Stimulated activated naive CD4-positive, alpha-beta T cell treated with Interleukin-2 at 50 U/mL for 16 hours (primary cell): ENCODE measurements around the gene GPC5.

Experiments used
- DNase-seq: peaks from one replicate; lab custom pipeline; 2025; lab: John Stamatoyannopoulos, UW

The GPC5 gene

GRCh38 chr13:91986761-91987483 lies 588.5 kb downstream of the GPC5 start:
- no peak for DNase-seq

DNA sequence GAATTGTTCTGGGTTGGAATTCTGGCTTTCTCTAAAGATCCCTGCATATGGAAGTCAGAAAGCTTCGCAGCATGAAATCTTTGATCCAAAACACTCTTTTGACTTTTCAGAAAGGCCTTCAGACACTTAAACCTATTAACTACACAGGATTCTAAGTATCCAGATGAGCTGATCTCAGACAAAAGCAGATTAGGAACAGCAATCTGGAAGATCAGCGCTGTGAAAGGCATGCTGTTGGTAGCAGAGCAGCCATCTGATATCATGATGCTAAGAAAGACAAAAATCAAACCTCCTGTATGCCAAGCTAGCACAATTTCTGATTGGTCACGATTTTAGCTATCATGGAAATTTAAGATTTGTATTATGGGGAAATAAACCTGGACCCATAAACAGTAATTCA lies 589.9 kb downstream of the GPC5 start:
- no peak for DNase-seq

GRCh38 chr13:92012787-92013186 lies 614.4 kb downstream of the GPC5 start:
- DNase-seq = no peak

DNA sequence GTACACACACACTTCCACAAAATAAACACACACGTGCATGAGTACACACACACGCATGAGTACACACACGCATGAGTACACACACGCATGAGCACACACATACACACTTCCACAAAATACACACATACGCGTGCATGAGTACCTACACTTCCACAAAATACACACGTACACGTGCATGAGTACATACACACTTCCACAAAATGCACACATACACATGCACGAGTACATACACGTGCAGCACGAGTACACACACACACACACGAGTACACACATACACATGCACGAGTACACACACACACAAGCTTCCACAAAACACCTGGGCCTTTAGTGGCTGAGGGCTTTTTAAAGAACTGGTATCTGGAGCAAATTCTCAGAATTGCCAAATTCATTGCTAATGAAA lies 619.3 kb downstream of the GPC5 start:
- no peak for DNase-seq

DNA sequence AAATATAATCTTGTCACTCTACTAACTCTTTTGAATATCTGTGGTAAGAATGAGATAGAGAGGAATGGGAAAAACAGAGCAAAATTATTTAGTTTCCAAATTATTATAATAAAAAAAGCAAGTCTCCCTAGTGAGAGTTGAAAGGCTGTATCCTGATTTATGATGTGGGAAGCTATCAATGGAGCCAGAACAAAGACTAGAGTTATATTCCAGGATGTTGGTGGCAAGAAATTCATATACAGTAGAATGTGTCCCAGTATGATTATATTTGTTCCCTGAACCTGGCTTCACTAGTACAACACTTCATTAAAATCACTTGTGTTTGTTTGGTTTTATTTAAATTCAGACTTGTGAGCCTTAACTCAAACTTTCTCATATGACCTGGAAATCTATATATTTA lies 630.3 kb downstream of the GPC5 start:
- no peak for DNase-seq

GRCh38 chr13:92029641-92030040 lies 631.2 kb downstream of the GPC5 start:
- no peak for DNase-seq

GRCh38 chr13:92038905-92039304 lies 640.5 kb downstream of the GPC5 start:
- no peak for DNase-seq

- no peak for DNase-seq
Observed at GRCh38 chr13:92042522-92042921, 644.1 kb downstream of the GPC5 start.

DNA sequence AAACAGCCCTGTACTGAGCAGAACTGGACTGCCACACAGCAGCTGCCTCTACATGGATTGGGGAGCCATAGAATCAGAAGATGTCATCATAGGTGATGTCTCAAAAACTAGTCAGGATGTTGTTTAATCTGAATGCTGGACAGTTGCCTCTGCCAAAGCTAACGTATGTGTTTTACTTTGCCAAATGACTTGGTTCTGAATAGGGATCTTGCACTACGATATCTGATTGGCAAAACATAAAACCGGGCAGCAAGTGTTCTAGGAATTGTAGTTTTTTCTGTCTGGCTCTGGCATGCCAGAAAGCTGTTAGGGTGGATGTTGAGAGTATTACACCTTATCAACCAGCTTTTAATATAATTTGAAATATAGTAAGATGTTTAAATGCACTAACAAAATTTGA lies 645.9 kb downstream of the GPC5 start:
- no peak for DNase-seq

DNA sequence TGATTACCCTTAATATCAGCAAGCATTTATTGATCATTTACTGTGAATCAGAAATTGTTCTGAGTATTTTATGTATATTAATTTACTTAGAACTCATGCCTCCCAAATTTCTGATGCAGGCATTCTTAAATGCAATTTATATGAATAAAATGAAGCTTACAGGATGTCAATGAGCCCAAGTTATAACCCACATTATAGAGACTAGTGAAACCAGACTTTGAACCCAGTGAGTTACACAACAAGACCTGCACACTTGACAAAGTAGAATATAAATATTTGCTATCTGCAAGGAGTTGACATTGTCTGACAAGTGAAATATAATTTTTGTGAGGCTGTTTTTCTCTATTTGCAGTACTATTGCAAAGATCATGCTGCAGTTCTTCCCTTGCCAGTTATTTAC lies 656.0 kb downstream of the GPC5 start:
- DNase-seq = no peak

GRCh38 chr13:92074658-92075057 lies 676.2 kb downstream of the GPC5 start:
- DNase-seq = no peak

- no peak for DNase-seq
Observed at GRCh38 chr13:92097337-92097903, 699.0 kb downstream of the GPC5 start.

- DNase-seq = no peak
Observed at GRCh38 chr13:92101801-92102200, 703.4 kb downstream of the GPC5 start.

DNA sequence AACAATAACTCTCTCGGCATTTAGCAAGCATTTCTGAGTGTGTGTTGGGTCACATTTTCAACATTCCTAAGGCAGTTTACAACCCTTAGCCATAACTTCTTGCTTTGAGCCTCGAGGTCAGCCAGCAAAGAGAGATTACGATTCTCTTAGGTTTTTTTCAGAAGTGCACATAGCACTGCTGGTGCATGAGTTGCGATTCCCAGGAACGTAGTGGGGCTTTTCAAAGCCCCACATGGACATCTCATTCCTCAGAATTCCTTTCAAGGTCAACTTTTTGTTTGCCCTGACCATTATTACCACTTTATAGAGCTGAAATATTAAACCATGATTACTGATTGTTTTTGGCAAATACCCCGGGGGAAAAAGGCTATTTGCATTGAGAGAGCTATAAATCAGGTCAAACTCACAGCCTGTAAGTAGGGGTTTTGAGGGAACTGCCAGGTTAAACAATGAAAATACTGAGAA lies 705.3 kb downstream of the GPC5 start:
- DNase-seq = no peak

DNA sequence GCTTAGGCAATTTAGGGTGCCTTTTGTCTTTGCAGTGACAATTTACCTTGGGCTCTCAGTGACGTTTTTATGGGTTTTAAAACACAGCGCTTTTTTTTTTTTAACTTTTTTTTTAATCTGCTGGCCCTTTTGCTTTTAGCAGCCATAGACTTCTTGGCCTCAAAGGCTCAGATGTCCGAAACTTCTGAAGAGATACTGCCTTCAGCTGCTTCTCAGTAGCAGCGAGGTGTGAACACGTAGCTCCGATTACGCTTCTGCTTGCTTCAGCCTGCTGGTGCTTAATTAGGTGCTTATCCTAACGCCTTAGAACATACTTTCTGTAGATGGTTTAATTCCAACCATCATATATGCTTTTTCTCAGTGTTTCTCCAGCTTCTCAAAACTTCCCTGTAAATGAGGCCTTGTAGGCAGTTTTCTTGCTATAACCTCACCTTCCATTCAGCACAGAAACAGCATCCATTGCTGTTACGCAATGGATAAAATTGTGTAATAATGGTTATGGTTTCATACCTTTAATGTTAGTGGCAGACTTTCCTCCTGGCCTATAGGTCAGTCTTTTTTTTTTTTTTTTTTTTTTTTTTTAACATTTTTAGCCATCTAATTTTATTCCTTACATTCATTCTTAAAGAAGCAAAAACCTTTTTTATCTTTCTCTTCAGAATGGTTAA lies 723.9 kb downstream of the GPC5 start:
- DNase-seq = no peak

- DNase-seq = no peak
Observed at GRCh38 chr13:92126399-92126798, 728.0 kb downstream of the GPC5 start.

GRCh38 chr13:92135509-92135908 lies 737.1 kb downstream of the GPC5 start:
- no peak for DNase-seq

- DNase-seq = no peak
Observed at GRCh38 chr13:92136449-92137155, 738.2 kb downstream of the GPC5 start.

- DNase-seq = no peak
Observed at GRCh38 chr13:92137520-92137919, 739.1 kb downstream of the GPC5 start.

GRCh38 chr13:92143766-92144165 lies 745.3 kb downstream of the GPC5 start:
- DNase-seq = no peak

DNA sequence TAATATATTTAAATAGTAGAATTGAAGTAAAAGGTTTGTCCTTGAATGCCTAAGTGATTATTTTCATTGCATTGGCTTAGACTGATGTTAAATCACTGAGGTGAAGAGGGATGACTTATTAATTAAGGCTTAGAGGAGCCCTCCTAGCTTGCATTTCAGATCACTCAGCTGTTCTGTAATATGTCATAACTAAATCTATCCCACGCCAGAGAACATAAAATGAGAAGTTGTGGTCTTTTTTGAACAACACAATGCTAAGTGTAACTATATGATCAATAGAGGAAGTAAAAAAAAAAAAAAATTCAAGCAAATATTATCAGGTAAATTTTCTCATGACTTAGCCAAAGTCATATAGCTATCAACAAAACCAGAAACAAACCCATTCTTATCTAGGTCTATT lies 752.2 kb downstream of the GPC5 start:
- DNase-seq = no peak

DNA sequence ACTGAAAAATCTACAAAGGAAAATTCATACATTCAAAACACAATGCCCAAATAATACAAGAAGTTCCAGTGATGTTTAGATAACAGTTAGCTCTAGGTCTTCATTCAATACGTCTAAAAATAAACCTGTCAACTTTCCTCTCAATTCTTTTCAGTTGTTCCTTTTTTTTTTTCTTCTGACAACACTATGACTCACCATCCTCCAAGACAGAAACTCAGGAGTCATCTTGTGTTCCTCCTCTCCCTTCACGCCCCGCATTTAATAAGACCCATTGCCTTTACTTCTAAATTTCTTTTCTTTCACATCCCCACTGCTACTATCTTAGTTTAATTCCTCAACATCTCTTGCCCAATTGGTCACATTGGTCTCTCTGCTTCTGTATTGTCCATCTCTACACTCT lies 759.9 kb downstream of the GPC5 start:
- no peak for DNase-seq

- DNase-seq = no peak
Observed at GRCh38 chr13:92164822-92165221, 766.4 kb downstream of the GPC5 start.
